GM21360 (cell line): Measurements from ENCODE around the gene TSHZ2.

Source experiments
- ATAC-seq: cut with Tn5 transposase; IDR thresholded peaks from one replicate; pipeline ENCODE4 v1.9.1; 2021; ENCODE audit warnings: mild to moderate bottlenecking, moderate library complexity; ENCODE audit not compliant: unreplicated experiment

The TSHZ2 gene

DNA sequence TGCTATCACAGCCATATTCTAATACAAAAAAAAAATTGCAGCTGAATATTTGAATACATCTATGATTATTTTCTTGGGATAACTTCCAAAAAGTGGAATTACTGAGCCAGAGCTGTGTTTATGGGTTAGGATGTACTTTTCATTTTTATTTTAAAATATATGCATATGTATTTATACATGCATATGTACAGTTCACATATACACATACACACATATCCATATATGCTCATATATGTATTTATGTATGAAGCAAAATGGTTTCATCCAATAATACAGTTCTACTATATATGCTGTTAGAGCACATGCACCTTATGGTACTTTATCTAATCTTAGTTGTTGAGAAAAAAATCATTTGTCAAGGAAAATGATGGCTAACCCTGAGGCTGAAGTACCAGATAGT lies 54.9 kb downstream of the TSHZ2 start:
- ATAC-seq: no peak

DNA sequence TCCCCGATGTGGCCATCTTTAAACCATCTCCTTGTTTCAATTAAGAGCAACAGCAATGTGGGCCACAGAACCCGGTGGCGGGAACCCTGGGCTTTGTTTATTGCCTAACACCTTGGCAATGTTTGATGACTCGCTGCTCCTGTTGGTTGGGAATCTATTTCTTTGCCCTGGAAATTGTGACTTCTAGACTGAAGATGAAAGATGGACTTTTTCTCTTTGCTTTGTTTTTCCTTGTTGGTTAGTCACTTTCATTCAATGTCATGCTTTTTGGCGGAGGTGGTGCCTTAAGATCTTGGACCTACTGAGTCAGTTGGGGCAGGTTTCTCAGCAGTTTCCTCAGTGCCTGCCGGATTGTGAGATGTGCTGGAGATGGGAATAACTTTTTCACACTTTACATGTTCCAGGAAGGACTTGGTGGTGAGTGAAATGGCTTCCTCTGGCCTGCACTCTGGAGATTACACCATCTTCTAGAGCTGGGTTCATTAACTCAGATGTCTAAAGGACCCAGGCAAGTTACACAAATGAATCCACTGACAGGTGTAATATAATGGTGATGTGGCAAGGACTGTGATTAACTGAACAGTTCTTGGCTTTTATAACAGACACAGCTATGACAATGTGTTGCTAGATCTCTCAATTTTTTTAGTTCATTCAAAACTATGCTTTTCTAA lies 56.3 kb downstream of the TSHZ2 start:
- no peak for ATAC-seq

DNA sequence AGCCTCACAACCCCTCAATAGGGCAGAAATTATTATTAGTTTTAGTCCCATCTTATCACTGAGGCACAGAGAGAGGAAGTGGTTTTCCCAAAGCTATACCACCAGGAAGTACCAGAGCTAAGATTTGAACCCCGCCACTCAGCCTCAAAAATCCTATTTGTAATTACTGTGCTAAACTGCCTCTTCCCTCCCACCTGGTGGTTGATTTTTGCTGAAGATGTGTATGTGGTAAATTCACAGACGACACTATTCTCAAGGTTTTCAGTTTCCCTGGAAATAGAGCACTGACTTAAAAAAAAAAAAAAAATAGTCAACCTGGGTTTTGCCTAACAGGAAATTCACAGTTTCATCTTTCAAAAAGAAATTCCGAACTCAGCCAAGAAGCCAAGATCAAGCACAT lies 57.9 kb downstream of the TSHZ2 start:
- ATAC-seq: no peak

DNA sequence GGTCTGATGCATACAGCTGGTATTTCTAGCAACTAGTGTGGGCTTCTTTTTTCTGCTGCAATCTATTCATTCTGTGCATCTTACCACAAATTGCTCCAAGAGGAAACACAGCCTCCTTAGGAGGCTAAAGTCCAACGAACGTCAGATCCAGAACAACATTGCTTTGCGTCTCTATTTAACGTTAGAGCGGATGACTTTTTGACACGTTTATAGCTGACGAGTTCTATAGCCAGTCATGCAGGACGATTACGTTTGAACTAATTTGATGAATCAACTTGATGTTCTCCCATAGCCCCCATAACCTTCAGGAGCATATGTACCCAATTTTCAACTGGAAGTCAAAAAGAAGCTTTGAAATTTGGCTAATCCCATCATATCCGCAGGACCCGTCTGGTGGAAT lies 59.9 kb downstream of the TSHZ2 start:
- no peak for ATAC-seq

DNA sequence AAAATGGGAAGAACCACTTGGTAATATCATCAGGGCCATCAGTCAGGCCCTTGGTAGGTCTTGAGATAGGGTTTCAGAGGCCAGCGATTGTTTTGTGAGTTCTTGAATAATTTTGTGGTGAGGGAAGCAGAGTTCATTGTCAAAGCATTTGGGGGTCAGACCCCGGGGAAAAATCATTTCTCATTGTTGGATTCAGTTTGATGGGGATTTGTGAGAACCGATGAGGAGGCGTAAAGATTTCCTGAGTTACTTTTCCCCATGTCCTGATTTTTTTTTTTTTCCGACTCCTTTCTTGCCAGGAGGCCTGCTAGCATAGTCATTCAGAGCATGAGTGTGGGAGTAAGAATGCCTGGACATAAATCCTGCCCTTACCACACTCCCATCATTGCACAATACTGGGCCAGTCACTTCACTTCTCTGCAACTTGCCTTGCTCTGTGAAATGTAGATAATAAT lies 60.3 kb downstream of the TSHZ2 start:
- ATAC-seq: no peak

DNA sequence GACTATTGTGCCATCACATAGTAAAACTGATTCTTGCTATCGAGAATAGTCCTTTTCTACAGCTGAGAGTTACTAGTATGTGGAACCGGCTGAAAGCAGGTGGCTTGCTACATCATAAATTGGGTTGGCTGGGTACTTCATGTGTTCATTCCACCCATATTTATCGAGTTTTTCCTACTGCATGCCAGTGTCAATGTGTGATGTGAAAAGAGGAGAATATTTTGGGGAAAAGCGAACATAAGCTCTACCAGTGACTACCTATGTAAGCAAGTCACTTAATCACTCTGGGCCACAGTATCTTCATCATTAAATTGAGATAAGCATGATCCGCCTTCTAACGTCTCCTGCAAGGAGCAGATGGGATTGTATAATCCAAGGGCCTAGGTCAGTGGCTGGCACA lies 61.0 kb downstream of the TSHZ2 start:
- ATAC-seq: no peak

DNA sequence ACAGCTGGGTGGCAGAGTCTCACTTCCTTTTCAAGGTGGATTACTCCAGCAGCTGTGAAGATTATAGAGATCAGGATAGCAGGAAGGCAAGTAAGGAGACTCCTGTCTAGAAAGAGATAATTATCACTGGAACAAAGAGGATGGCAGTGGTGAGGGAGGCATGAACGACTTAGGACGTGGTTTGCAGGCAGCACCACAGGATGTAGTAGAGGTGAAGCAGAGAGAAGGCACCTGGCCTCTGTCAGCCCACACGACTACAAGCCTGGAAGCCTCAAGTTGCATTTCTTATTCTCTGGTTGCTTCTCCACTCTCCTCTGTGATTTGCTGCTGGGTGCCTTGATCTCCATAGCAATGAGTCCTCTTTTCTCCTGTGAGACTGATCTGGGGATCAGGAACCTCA lies 62.7 kb downstream of the TSHZ2 start:
- ATAC-seq: no peak

DNA sequence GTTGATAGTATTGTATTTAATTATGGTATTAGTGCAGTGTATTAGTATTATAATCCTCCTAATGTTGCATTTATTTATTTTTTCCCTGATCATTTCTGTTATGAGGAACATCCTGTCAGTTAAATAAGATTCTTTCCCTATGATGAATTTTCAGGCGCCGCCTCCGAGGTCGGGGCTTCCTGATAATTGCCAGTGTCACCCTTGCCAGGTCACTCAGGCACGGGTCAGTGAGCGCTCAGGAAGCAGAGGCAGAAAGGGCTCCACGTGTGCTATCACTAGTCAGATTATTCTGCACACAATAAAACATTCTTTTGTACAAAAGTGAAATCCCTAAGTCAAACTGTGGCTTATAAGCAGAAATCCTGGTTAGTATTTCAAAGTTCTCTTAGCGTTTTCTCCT lies 64.8 kb downstream of the TSHZ2 start:
- no peak for ATAC-seq

DNA sequence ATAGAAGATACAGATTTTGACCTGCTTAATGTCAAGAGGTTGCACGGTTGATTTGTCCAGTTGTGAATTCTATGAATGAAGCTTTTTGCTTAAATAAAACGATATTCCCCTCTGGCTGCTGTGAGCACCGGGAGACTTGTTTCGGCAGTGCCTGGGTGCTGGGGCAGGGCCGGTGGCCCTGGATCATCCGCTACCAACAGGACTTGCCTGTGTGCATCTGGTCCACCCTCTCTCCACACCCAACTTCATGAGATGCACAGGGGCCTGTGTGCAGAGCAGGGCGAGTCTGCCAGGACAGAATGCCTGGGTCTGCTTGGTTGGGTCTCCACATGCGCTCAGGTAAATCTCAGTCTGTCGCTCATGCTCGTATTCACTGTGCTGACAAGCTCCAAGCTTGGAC lies 65.5 kb downstream of the TSHZ2 start:
- ATAC-seq: no peak

DNA sequence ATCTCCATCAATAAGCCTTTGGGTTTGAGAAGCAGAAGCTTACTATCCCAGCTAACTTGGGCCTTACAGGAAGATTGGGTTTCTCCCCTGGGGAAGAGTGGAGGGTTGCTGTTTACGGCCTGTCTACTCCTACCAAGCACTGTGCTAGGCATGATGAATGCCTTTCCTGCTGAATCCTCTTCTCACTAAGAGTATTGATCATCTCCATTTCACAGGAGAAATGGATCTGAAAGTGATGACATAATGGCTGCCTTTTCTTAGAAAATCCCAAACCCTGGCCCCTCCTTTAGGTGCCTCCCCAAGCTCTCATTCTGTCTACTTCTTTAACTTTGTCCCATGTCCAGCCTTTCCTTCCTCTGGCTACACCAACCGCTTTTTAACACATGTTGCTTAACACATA lies 66.1 kb downstream of the TSHZ2 start:
- no peak for ATAC-seq

DNA sequence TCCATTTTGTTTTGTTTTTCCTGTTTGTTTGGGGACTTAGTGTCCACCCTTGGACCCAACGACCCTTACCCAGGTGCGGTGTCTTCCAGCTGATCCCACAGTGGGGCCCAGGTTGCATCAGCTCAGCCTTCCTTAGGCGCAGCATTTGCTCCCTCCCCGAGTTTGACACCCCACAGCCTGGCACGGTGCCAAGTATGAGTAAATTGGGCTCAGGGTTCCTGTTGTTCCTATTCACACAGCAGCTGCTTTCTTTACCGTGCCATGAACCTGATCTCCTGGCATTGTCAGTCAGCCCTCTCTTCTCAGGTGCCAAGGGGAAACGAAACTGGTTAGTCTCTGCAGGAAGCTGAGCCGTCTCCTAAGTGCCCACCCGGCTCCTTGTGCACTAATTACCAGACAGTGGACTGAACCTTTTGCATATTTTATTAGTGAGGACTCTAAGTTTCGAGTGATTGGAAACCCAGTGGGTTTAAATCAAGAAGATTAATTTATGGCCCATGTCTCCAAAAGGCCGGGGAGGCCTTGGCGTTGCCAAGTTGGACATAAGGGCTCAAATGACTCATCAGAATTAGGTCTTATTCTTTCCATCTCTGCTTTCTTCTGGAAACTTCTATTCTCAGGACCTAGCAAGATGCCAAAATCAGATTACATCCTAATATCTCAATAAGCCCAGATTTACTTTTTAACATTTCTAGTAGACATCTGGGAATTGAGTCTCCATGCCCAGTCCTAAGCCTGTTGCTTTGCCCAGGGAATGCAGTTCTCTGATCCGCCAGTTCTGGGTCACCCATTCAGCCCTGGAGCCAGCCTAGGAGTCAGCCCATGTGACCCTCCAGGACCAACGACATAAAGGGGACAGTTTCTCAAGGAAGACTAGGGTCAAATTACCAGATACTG lies 68.8 kb downstream of the TSHZ2 start:
- ATAC-seq: no peak

DNA sequence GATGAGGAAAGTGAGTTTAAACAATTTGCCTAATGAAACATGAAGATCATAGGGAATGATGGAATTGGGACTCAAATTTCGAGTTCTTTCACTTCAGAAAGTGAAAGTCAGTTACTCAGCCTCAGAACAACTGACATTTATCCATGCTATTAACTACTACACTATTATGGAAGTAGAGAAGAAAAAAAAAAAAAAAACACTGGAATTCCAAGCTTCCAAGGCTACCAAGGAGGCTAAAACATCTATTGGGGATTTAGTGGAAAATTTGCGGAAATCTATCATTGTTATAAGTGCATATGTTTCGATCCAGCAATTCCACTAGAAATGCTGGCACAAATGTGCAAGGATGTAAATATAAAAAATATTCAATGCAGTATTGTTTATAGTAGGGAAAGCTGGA lies 70.4 kb downstream of the TSHZ2 start:
- ATAC-seq: no peak

DNA sequence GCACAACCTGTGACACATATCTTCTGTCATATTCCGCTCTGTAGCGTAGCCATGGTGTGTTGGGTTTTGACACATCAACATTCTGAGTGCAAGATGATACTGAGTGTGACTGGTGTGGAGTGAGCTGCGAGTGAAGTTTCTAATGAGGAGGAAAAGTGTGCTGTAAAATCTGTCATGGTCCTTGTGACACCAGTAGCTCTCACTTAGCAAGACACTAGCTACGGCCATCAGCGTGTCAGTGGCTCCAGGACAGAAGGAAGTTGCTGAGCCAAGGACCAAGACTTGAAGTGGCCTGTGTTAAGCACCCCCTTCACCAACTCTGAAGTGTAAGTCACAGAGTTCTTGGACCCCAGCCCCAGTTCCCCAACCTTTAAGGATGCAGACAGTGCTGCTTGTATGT lies 72.1 kb downstream of the TSHZ2 start:
- no peak for ATAC-seq

DNA sequence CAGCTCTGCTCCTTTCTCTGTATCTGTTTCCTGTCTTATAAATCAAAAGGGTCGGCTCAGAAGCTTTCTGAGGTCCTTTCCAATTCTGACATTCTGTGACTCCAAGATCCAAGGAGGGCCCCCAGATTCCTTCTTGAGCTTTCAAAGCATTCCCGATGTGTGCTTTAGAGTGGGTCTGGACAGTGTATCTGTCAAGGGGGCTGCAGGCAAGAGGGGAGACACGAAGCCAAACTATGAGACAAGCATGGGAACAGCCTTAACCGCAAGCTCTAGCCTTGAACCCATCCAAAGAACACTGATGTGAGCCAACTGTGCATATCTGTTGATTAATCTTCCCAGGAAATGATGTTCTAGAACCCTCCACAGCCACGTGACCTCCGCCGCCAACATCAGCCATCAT lies 73.8 kb downstream of the TSHZ2 start:
- no peak for ATAC-seq

DNA sequence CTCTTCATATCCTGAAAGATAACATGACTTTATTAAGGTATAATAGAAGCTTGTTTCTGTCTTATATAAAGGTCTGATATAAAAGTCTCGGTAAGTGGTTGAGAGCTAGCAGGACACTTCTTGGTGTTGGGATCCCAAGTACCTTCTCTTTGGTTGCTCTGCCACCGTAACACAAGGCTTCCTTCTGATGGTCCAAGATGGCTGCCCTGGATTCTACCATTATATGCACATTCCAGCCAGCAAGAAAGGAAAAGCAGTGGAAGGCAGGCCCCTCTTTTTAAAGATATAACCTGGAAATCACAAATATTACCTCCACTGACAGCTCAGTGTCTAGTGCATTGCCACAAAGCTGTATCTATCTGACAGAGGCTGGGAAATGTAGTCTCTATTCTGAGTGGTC lies 75.0 kb downstream of the TSHZ2 start:
- ATAC-seq: no peak

DNA sequence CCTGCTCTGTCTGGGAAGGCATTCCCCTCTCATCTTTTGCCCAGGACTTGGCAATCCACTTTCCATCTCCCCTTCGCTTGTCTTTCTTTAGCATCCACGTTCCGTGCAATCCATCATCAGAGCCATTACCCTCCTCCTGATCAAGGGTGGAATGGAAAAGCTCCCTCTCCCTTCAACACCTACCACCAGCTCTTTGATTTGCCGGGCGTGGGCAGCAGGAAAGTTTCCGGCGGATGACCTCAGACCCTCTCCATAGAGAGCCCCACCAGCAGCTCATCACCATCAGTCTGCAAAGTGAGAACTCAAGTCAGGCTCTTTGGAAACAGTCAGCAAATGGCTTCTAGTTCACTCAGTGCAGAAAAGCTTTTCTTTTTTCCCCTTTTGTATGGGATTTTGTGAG lies 76.2 kb downstream of the TSHZ2 start:
- no peak for ATAC-seq

DNA sequence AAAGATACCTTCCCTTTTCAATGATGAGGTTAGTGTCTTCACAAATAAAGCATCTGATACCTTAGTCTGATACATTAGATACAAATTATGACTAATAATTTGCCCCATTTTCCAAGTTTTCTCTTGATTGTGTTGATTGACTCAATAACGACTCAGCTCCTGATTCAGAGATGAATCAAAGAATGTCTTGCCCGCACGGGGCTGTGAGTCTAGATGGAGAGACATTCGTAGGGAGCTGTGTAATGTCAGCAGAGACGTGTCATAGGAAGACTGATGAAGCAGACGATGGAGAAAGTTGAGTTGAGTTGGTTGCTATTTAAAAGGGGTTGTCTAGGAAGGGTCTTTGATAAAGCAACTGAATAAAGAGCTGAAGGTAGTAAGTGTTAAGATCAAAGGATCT lies 78.2 kb downstream of the TSHZ2 start:
- ATAC-seq: no peak

DNA sequence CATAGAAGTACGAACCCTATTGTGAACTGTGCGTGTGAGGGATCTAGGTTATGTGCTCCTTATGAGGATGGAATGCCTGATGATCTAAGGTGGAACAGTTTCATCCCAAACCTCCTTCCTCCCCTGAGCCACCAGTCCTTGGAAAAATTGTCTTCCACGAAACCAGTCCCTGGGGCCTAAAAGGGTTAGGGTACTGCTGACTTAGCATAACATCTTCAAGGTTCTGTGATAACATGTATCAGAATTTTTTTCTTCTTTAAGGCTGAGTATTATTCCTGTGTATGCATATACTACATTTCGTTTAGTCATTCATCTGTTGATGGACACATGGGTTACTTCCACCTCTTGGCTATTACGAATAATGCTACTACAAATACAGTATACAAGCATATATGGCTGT lies 80.2 kb downstream of the TSHZ2 start:
- ATAC-seq: no peak

DNA sequence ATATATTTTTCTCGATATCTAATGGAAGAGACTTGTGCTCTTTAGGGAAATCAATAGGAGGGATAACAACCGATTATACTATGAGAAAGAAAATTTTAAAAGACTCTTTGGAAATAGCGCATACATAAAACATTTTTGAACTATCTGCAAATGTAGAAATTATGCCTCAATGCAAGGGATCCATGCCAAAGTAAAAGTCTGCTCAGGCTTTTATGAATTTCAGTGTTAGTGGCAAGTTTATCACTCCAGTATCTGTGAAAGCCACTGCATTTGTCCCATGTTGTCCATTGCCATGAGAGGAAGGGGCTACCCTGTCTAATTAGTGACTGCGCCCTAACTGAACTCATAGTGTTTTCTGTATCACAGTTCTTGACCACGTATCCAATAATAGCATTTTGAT lies 81.4 kb downstream of the TSHZ2 start:
- ATAC-seq: no peak

DNA sequence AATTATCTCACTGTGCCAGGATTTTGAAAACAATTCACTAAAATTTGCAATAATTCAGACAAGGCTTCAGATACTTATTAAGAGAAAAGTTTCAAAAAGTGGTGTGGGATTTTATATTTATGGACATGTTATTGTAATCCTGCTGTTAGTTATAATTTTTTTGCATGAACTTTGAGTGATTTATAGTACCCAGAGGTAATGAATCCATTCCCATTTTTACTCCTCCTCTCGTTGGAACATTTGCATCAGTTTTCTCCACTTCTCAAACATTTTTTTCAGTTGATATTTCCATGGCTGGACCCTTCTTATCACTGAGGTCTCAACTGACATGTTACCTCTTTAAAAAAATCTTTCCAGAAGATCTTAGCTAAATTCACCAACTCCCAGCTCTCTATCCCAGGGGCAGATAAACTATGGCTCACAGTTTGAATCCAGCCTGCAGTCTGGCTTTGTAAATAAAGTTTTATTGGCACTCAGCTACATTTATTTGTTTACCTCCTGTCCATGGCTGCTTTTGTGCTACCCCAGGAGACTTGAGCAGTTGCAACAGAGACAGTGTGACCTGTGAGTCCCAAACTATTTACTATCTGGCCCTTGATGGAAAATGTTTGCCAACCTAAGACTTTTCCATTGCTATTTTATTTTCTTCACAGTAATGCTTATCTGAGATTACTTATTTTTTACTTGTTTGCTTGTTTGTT lies 83.4 kb downstream of the TSHZ2 start:
- ATAC-seq: no peak

DNA sequence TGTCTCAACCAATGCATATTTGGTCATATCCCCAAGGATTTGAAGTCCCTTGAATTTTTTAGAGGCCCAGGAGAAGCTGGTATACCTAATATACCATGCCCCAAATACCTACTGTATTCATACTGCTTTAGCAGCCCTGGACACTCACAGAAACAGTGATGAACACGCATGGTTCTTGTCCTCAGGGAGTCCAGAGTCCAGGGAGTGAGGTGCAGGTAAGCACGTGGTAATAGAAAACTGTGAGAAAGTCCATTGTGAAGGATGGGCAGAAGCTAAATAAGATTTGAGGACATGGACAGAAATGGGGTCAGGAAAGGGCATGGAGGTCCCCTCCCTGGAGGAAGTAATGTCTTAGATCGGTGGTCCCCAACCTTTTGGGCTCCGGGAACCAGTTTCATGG lies 85.4 kb downstream of the TSHZ2 start:
- no peak for ATAC-seq

DNA sequence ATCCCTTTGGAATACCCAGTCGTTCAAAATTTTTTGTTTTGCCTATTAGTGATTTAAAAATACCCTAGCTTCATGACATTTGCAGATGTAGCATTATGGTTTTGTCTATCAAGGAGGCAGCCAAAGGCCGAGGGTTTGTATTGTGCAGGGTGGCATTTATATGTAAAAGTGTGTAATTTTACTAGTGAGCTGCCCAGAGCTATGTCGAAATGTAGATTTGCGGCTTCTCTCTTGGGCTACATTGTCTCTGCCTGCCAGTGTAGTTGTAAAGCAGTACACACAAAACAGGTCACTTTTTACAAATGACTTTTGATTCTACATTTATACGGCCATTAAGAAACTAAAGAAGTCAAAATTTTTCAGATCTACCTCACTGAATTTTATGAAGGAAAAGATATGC lies 87.7 kb downstream of the TSHZ2 start:
- no peak for ATAC-seq
